HUES48 (cell line): ENCODE results near the gene UBL7.

Experiments
- H3K27ac ChIP-seq: one replicate; pipeline ENCODE4 v1.7.0; 2013; ENCODE audit warnings: low read depth, low read length, inconsistent platforms
- H3K27me3 ChIP-seq: 2 replicates; pipeline ENCODE4 v1.6.1; 2013; ENCODE audit warnings: mild to moderate bottlenecking, low read length; ENCODE audit not compliant: control insufficient read depth, insufficient read depth
- H3K36me3 ChIP-seq: 2 replicates; pipeline ENCODE4 v1.6.1; 2013; ENCODE audit warnings: low read length; ENCODE audit not compliant: control insufficient read depth, insufficient read depth
- H3K4me1 ChIP-seq: 2 replicates; pipeline ENCODE4 v1.6.1; 2013; ENCODE audit warnings: mild to moderate bottlenecking, low read length; ENCODE audit not compliant: control insufficient read depth, insufficient read depth
- H3K4me3 ChIP-seq: 2 replicates; pipeline ENCODE4 v1.5.1; 2013; ENCODE audit warnings: mild to moderate bottlenecking, low read depth, low read length
- H3K9ac ChIP-seq: 2 replicates; pipeline ENCODE4 v1.6.1; 2013; ENCODE audit warnings: mild to moderate bottlenecking, low read depth, low read length, moderate library complexity
- H3K9me3 ChIP-seq: 2 replicates; pipeline ENCODE4 v1.6.1; 2013; ENCODE audit warnings: low read length; ENCODE audit not compliant: control insufficient read depth, insufficient read depth

UBL7 gene

GRCh38 chr15:74438206-74438605 lies 22.8 kb downstream of the UBL7 start:
- Histone ChIP-seq H3K9me3 (no peaks in the 10 kb centered on the region), H3K4me1 (peaks cover 7% of the 10 kb centered on the region), H3K27me3 (peaks cover 15% of the 10 kb centered on the region), H3K36me3 (no peaks in the 10 kb centered on the region), H3K4me3 (no peak overlapping the region), H3K9ac (no peak overlapping the region), H3K27ac (no peak overlapping the region)

GRCh38 chr15:74434263-74435136 lies 26.5 kb downstream of the UBL7 start:
- H3K27me3 ChIP-seq, result peaks cover 34% of the 10 kb centered on the region
- H3K36me3 ChIP-seq, result no peaks in the 10 kb centered on the region
- no peaks in the 10 kb centered on the region for H3K9me3 ChIP-seq
- H3K4me1 ChIP-seq, result peaks cover 7% of the 10 kb centered on the region
- no peak overlapping the region for H3K9ac ChIP-seq
- peak overlapping the region; percentile 90 for H3K4me3 ChIP-seq
- no peak overlapping the region for H3K27ac ChIP-seq

GRCh38 chr15:74433592-74434262 lies 27.2 kb downstream of the UBL7 start, which contains the start of gene SEMA7A:
SEMA7A (minus strand) TSS chr15:74433958; CDS start chr15:74433918, 40 bp downstream.
- H3K27ac ChIP-seq, result peak within 1 kb of the TSS; percentile 55

GRCh38 chr15:74432968-74433591 lies 27.9 kb downstream of the UBL7 start:
- Histone ChIP-seq H3K36me3 (no peaks in the 10 kb centered on the region), H3K4me3 (peak overlapping the region; percentile 90), H3K4me1 (peaks cover 7% of the 10 kb centered on the region), H3K27me3 (peaks cover 34% of the 10 kb centered on the region), H3K27ac (no peak overlapping the region), H3K9me3 (no peaks in the 10 kb centered on the region), H3K9ac (peak overlapping the region; percentile 59; the same call in 1 of the 2 replicates)

More at GRCh38 chr15:74433592-74434262, 27.2 kb downstream of the UBL7 start, which contains the start of gene SEMA7A:
- H3K4me3 ChIP-seq, result peak within 1 kb of the TSS; percentile 90
- no peaks in the 10 kb centered on the region for H3K36me3 ChIP-seq
- H3K4me1 ChIP-seq, result peaks cover 7% of the 10 kb centered on the region
- H3K9me3 ChIP-seq, result no peaks in the 10 kb centered on the region
- H3K9ac ChIP-seq, result peak within 1 kb of the TSS; percentile 59; the same call in 1 of the 2 replicates
- peaks cover 34% of the 10 kb centered on the region for H3K27me3 ChIP-seq

DNA sequence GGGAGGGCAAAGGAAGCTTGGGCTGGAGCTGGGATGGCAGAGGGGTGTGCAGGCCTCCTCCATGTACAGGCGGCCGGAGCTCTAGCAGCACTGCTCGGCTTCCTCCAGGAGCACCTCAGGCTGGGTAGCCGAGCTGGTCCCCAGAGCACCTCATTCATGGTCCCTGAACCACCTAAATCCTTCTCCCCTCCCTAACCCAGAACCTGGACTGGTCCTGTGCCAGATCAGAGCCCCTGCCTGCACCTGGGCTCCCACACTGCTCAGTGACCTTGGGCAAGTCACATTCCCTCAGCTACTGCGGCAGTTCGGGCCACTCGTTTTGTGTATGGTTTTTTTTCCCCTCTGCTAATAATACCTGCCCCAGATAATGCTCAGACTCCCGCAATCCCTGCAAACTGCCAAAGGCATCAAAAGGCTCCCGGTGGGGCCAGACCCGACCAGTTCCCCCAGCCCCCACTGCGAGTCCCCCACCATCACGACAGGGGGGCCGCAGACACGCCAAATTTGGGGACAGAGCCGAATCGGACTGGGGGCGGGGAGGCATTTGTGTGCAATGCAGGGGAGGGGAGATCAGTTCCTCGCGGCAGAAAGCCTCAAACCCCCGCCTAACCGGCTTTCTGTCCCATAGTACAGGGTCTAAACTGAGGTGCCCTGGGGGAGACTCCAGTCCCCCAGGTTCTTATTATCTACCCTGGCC lies 28.5 kb downstream of the UBL7 start:
- peaks cover 34% of the 10 kb centered on the region for H3K27me3 ChIP-seq
- no peaks in the 10 kb centered on the region for H3K36me3 ChIP-seq
- peaks cover 7% of the 10 kb centered on the region for H3K4me1 ChIP-seq

DNA sequence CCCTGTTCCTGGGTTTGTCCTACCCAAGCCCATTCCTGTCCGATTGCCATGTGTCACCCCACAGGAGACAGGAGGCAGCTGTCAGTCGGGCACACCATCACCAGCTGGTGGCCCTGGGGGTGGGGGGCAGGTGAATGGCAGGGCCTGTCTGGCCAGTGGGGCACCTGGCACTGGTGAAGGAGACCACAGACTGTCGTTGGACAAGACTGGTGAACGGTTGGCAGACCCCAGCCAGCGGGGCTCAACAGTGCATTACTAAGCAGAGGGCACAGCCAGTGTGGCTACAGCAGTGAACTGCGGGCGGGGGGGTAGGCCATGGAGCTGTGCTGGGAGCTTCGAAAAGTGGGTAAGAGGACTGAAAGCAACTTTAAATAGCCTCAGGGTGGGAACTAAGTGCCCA lies 29.3 kb downstream of the UBL7 start:
- peaks cover 34% of the 10 kb centered on the region for H3K27me3 ChIP-seq
- H3K4me1 ChIP-seq, result peaks cover 7% of the 10 kb centered on the region
- H3K4me3 ChIP-seq, result peak overlapping the region; percentile 90; the same call in 1 of the 2 replicates
- H3K9ac ChIP-seq, result no peak overlapping the region
- no peaks in the 10 kb centered on the region for H3K36me3 ChIP-seq
- no peak overlapping the region for H3K27ac ChIP-seq
- H3K9me3 ChIP-seq, result no peaks in the 10 kb centered on the region

More for the DNA sequence above, 28.5 kb downstream of the UBL7 start:
- Histone ChIP-seq H3K9me3 (no peaks in the 10 kb centered on the region), H3K4me3 (peak overlapping the region; percentile 90), H3K9ac (no peak overlapping the region), H3K27ac (no peak overlapping the region)

DNA sequence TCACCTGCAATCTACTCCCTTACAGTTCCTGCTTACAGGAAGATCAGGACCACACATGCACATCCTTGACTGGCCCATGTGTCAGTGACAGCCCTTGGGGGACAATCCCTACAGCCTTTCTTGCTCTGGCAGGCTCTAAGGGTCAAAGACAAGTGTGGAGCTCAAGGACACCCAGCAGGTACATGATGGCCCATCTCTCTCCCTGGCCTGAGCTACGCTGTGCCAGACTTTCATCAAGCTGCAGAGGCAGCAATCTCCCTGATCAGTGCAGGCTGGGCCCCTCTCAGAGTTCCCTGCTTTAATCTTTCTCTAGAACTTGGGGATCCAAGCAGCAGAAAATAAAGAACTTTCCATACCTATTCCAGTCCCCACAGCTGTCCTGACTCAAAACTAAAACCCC lies 29.8 kb downstream of the UBL7 start:
- H3K4me1 ChIP-seq, result peaks cover 7% of the 10 kb centered on the region
- H3K27me3 ChIP-seq, result peaks cover 34% of the 10 kb centered on the region
- H3K9ac ChIP-seq, result no peak overlapping the region
- H3K4me3 ChIP-seq, result no peak overlapping the region
- H3K9me3 ChIP-seq, result no peaks in the 10 kb centered on the region
- H3K27ac ChIP-seq, result no peak overlapping the region
- H3K36me3 ChIP-seq, result no peaks in the 10 kb centered on the region

DNA sequence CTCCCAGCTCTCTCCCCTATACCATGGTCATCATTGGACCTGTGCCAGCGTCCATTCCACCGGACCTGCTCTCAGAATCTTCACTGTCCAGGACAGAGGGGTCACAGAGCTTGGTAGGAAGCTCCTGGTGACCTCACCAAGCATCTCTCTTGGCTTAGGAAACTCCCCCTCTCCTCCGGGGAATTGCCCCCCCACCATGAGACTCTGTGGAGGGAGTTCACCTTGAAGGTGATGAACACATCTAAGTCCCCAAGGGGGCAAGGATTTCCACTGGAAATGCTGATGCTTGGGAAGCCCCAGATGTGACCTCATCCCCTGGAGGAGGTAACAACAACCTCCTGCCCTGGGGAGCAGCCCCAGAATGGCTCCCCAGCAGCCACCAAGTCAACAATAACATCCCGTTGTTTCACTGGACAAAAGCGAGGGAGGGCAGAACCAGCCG lies 30.4 kb downstream of the UBL7 start:
- peaks cover 7% of the 10 kb centered on the region for H3K4me1 ChIP-seq
- no peak overlapping the region for H3K27ac ChIP-seq
- no peak overlapping the region for H3K4me3 ChIP-seq
- H3K9ac ChIP-seq, result no peak overlapping the region
- no peaks in the 10 kb centered on the region for H3K36me3 ChIP-seq
- no peaks in the 10 kb centered on the region for H3K9me3 ChIP-seq
- peaks cover 31% of the 10 kb centered on the region for H3K27me3 ChIP-seq

GRCh38 chr15:74429781-74430400 lies 31.1 kb downstream of the UBL7 start:
- H3K27ac ChIP-seq, result no peak overlapping the region
- no peak overlapping the region for H3K4me3 ChIP-seq
- H3K36me3 ChIP-seq, result no peaks in the 10 kb centered on the region
- H3K4me1 ChIP-seq, result peaks cover 7% of the 10 kb centered on the region
- H3K9me3 ChIP-seq, result no peaks in the 10 kb centered on the region
- H3K9ac ChIP-seq, result no peak overlapping the region
- peaks cover 26% of the 10 kb centered on the region for H3K27me3 ChIP-seq
